A549 (cell line): ENCODE data around the gene CRB2. TPM values are rescaled to one million over a fixed set of nuclear protein-coding genes. Genes with fewer than 3 reads are reported as not detected.

Experiments
- ATAC-seq, 2 experiments: fragments of 200-7000 bp in 1 of 2; fragments of >200 bp in 1 of 2; cut with Nextera tagmentation in 1 of 2; cut with Tn5 transposase in 1 of 2; 3 replicates each; pipeline versions ENCODE4 v1.8.0 to v1.9.1; 2018 to 2020; ENCODE audit warnings: mild to moderate bottlenecking in 1 of 2, moderate library complexity in 1 of 2
- CTCF ChIA-PET: fragments of 300-600 bp; sonication (Branson Sonifier 250); formaldehyde crosslinking; extraction: SDS; loops from one replicate; lab custom pipeline; 2021; ENCODE audit warnings: antibody characterized with exemption, inconsistent platforms; lab: Yijun Ruan, JAX
- POLR2A ChIA-PET: fragments of 350-600 bp; formaldehyde crosslinking; extraction: SDS; loops from one replicate; lab custom pipeline; 2021; ENCODE audit warnings: antibody characterized with exemption, inconsistent platforms; lab: Yijun Ruan, JAX
- DNase-seq, 2 experiments: peaks; one replicate each; pipeline versions ENCODE4 v3.0.0 to v3.0.0-alpha.2; 2011 to 2016; ENCODE audit warnings: low read depth in 1 of 2, low spot score in 1 of 2
- FAIRE-seq: peaks from 2 replicates; lab custom pipeline; 2011; peaks lifted over from hg19 to GRCh38; lab: Jason Lieb, UNC
- H3K27ac ChIP-seq, 2 experiments: fragments of >200 bp; sonication (Bioruptor Twin); formaldehyde crosslinking; 3 replicates each; pipeline ENCODE4 v1.5.1; 2016 to 2017
- H3K4me1 ChIP-seq: fragments of >200 bp; sonication (Bioruptor Twin); formaldehyde crosslinking; 3 replicates; pipeline ENCODE4 v1.6.1; 2016
- H3K4me2 ChIP-seq: fragments of >200 bp; sonication (Bioruptor Twin); formaldehyde crosslinking; 3 replicates; pipeline ENCODE4 v1.6.1; 2016
- H3K4me3 ChIP-seq: fragments of >200 bp; sonication (Bioruptor Twin); formaldehyde crosslinking; 3 replicates; pipeline ENCODE4 v1.5.1; 2016
- H3K9me3 ChIP-seq: fragments of >200 bp; sonication (Bioruptor Twin); formaldehyde crosslinking; 3 replicates; pipeline ENCODE4 v1.6.1; 2016
- ATOH8 ChIP-seq: fragments of 250-450 bp; sonication (Bioruptor Pico); IDR thresholded peaks from 2 replicates; pipeline ENCODE4 v1.5.0; 2020; ENCODE audit warnings: low read depth, mild to moderate bottlenecking, moderate library complexity
- BCL3 ChIP-seq: fragments of >200 bp; sonication (Bioruptor Twin); formaldehyde crosslinking; IDR thresholded peaks from 3 replicates; pipeline ENCODE4 v1.6.1; 2016
- BHLHE40 ChIP-seq: IDR thresholded peaks from 2 replicates; pipeline ENCODE4 v1.6.1; 2012; ENCODE audit warnings: low read depth, low read length, inconsistent platforms
- CEBPB ChIP-seq, 2 experiments: fragments of >200 bp in 1 of 2; sonication (Bioruptor Twin) in 1 of 2; formaldehyde crosslinking in 1 of 2; IDR thresholded peaks; 2 replicates each; pipeline ENCODE4 v1.6.1; 2012 to 2016
- E2F6 ChIP-seq: IDR thresholded peaks from 2 replicates; pipeline ENCODE4 v1.6.1; 2012; ENCODE audit warnings: low read depth, borderline replicate concordance
- EHMT2 ChIP-seq: fragments of 200-600 bp; sonication (generic); IDR thresholded peaks from 2 replicates; pipeline ENCODE4 v1.6.1; 2016; ENCODE audit warnings: antibody characterized with exemption, low read depth, mild to moderate bottlenecking, moderate library complexity
- ESRRA ChIP-seq: fragments of 150-350 bp; IDR thresholded peaks from 2 replicates; pipeline ENCODE4 v1.6.1; 2014; ENCODE audit warnings: mild to moderate bottlenecking, low read length, borderline replicate concordance
- HDAC2 ChIP-seq: fragments of 200-600 bp; sonication (generic); IDR thresholded peaks from 2 replicates; pipeline ENCODE4 v1.6.1; 2016
- HEYL ChIP-seq: fragments of 250-450 bp; sonication (Bioruptor Pico); IDR thresholded peaks from 2 replicates; pipeline ENCODE4 v1.8.0; 2021; ENCODE audit warnings: mild to moderate bottlenecking, moderate library complexity
- HOXB13 ChIP-seq: fragments of 250-450 bp; sonication (Bioruptor Pico); IDR thresholded peaks from 2 replicates; pipeline ENCODE4 v1.5.0; 2020; ENCODE audit warnings: low read depth, mild to moderate bottlenecking, moderate library complexity
- MAZ ChIP-seq: fragments of 150-350 bp; IDR thresholded peaks from 2 replicates; pipeline ENCODE4 v1.6.1; 2014; ENCODE audit warnings: antibody characterized with exemption, low read depth, low read length, borderline replicate concordance
- NR3C1 ChIP-seq: fragments of >200 bp; sonication (Bioruptor Twin); formaldehyde crosslinking; IDR thresholded peaks from 3 replicates; pipeline ENCODE4 v1.6.1; 2017
- PHF8 ChIP-seq: fragments of 200-600 bp; sonication (generic); IDR thresholded peaks from 2 replicates; pipeline ENCODE4 v1.6.1; 2016; ENCODE audit warnings: low read depth, mild to moderate bottlenecking, antibody characterized with exemption, moderate library complexity, borderline replicate concordance
- POLR2A ChIP-seq: IDR thresholded peaks from 2 replicates; pipeline ENCODE4 v1.6.1; 2012; ENCODE audit warnings: mild to moderate bottlenecking, low read length
- RAD21 ChIP-seq, 2 experiments: fragments of >200 bp in 1 of 2; sonication (Bioruptor Twin) in 1 of 2; formaldehyde crosslinking in 1 of 2; IDR thresholded peaks in 1 of 2; conservative IDR thresholded peaks in 1 of 2; 2 replicates in 1 of 2; 3 replicates in 1 of 2; pipeline ENCODE4 v1.6.1; 2012 to 2018; ENCODE audit warnings: inconsistent platforms in 1 of 2
- REST ChIP-seq: fragments of 200-600 bp; sonication (generic); IDR thresholded peaks from 2 replicates; pipeline ENCODE4 v1.6.1; 2016; ENCODE audit warnings: antibody characterized with exemption, mild to moderate bottlenecking, moderate library complexity
- RFX5 ChIP-seq: fragments of 450-650 bp; IDR thresholded peaks from 2 replicates; pipeline ENCODE4 v1.7.1; 2014; ENCODE audit warnings: antibody characterized with exemption, mild to moderate bottlenecking, moderate library complexity
- RNF2 ChIP-seq: fragments of 200-600 bp; sonication (generic); IDR thresholded peaks from 2 replicates; pipeline ENCODE4 v1.6.1; 2016; ENCODE audit warnings: low read depth, mild to moderate bottlenecking, antibody characterized with exemption, moderate library complexity, borderline replicate concordance
- SMC3 ChIP-seq: fragments of >200 bp; sonication (Bioruptor Twin); formaldehyde crosslinking; IDR thresholded peaks from 3 replicates; pipeline ENCODE4 v1.6.1; 2018; ENCODE audit warnings: inconsistent platforms
- SREBF2 ChIP-seq: fragments of 450-650 bp; IDR thresholded peaks from 2 replicates; pipeline ENCODE4 v1.6.1; 2014; ENCODE audit warnings: mild to moderate bottlenecking, moderate library complexity
- WGBS: methylation state at CpG from one replicate; pipeline ENCODE4 v1.1.6; 2017; ENCODE audit errors: missing lambda C conversion rate; 5-methylcytosine and 5-hydroxymethylcytosine counted together
- polyA plus RNA-seq, 4 experiments: library from polyadenylated mRNA; depleted of rRNA in 3 of 4; stranded (reverse); fragments of >200 nt; fragmentation: RNase III in 1 of 4; extraction: RNeasy Plus Mini Kit Qiagen cat#74134 plus additional on column Dnase treatment in 1 of 4; gene quantifications; 2 replicates in 3 of 4; 3 replicates in 1 of 4; pipeline ENCODE4 v1.2.3, GENCODE V29; 2011 to 2017
- TF ChIP-seq, protein P1 (sequence below): fragments of >200 bp; sonication (Bioruptor Twin); formaldehyde crosslinking; IDR thresholded peaks from 2 replicates; pipeline ENCODE4 v1.6.1; 2016

Gene CRB2
- polyA plus RNA-seq, 2 of the 4 experiments (the other 2 are of a cell fraction), result 0.01 to 0.05 TPM

GRCh38 chr9:123318961-123319421, 37.0 kb upstream of the CRB2 start (continued):
- TF ChIP-seq REST (no peak), HEYL (no peak), ATOH8 (no peak), RAD21 (conservative IDR thresholded peaks at IDR 0.05 in 1 of 2, IDR thresholded peaks at IDR 0.05 in 1 of 2) (no peak), BCL3 (no peak), SMC3 (no peak), ESRRA (no peak)
- TF ChIP-seq, protein P1, sequence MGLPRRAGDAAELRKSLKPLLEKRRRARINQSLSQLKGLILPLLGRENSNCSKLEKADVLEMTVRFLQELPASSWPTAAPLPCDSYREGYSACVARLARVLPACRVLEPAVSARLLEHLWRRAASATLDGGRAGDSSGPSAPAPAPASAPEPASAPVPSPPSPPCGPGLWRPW, result no peak

GRCh38 chr9:123319541-123320339, 36.3 kb upstream of the CRB2 start:
- CTCF ChIA-PET, result interaction anchor here (0.9 to 2.3 kb wide), 3 partner anchors 10 to 30 kb away, joined by 4 to 11 read pairs (median 4); no protein-coding TSS in a partner anchor
- Histone ChIP-seq H3K4me2 (no peak overlapping the region), H3K4me1 (no peaks in the 10 kb centered on the region), H3K4me3 (no peak overlapping the region), H3K27ac (no peak overlapping the region), H3K9me3 (no peaks in the 10 kb centered on the region)
- TF ChIP-seq RAD21 (conservative IDR thresholded peaks at IDR 0.05 in 1 of 2, IDR thresholded peaks at IDR 0.05 in 1 of 2), result no peak
- no peak for TF ChIP-seq MAZ
- no peak for TF ChIP-seq HOXB13 (CRISPR knock-in tag)
- no peak for TF ChIP-seq RNF2
- TF ChIP-seq, protein P1, result no peak
- no peak for TF ChIP-seq REST
- no peak for TF ChIP-seq ESRRA
- no peak for TF ChIP-seq EHMT2
- TF ChIP-seq CEBPB (IDR thresholded peaks at IDR 0.05), result no peak
- no peak for TF ChIP-seq BHLHE40
- no peak for TF ChIP-seq SREBF2
- TF ChIP-seq POLR2A, result no peak
- TF ChIP-seq RFX5, result no peak
- TF ChIP-seq HDAC2, result no peak
- TF ChIP-seq NR3C1, result no peak
- TF ChIP-seq E2F6, result no peak
- no peak for TF ChIP-seq PHF8
- DNase-seq, result no peak
- FAIRE-seq, result no peak
- POLR2A ChIA-PET, result no interaction called here
- 85% methylated on average over 14 of the region's 14 CpGs for WGBS
- ATAC-seq, result no peak
